Measurements from ENCODE around the gene DOCK8. TPM values are rescaled to one million over a fixed set of nuclear protein-coding genes. Genes with fewer than 3 reads are reported as not detected.
A peak's percentile ranks its signal among the peaks of the same experiment; 100 is the strongest.
"Not testable (repeated sequence)": the region's sequence is repeated elsewhere in the genome, so short reads cannot be mapped to it uniquely, and the experiment has no call there.

The DOCK8 gene
- polyA plus RNA-seq, 4 donors = 7.0 to 13.7 (median 13.2) TPM

- DNase-seq (ENCODE audit: low read depth in 4 of 4, low spot score in 3 of 4) = no peak
Observed at GRCh38 chr9:224582-225520, 10.2 kb downstream of the DOCK8 start.

GRCh38 chr9:227860-228259, 13.2 kb downstream of the DOCK8 start:
- DNase-seq (ENCODE audit: low read depth in 4 of 4, low spot score in 3 of 4) = no peak

- DNase-seq (ENCODE audit: low read depth in 4 of 4, low spot score in 3 of 4) = no peak
Observed at GRCh38 chr9:228929-229695, 14.4 kb downstream of the DOCK8 start.

GRCh38 chr9:231625-232024, 17.0 kb downstream of the DOCK8 start:
- DNase-seq (ENCODE audit: low read depth in 4 of 4, low spot score in 3 of 4) = not testable (repeated sequence)

GRCh38 chr9:233708-234107, 19.0 kb downstream of the DOCK8 start:
- DNase-seq (ENCODE audit: low read depth in 4 of 4, low spot score in 3 of 4) = not testable (repeated sequence)

- DNase-seq (ENCODE audit: low read depth in 4 of 4, low spot score in 3 of 4) = no peak
Observed at GRCh38 chr9:237141-237857, 22.6 kb downstream of the DOCK8 start.

- no peak for DNase-seq (ENCODE audit: low read depth in 4 of 4, low spot score in 3 of 4)
Observed at GRCh38 chr9:237858-238345, 23.2 kb downstream of the DOCK8 start.

GRCh38 chr9:242461-243080, 27.9 kb downstream of the DOCK8 start:
- no peak for DNase-seq (ENCODE audit: low read depth in 4 of 4, low spot score in 3 of 4)

- no peak for DNase-seq (ENCODE audit: low read depth in 4 of 4, low spot score in 3 of 4)
Observed at GRCh38 chr9:248278-248961, 33.8 kb downstream of the DOCK8 start.

- no peak for DNase-seq (ENCODE audit: low read depth in 4 of 4, low spot score in 3 of 4)
Observed at GRCh38 chr9:249025-249424, 34.4 kb downstream of the DOCK8 start.

GRCh38 chr9:250039-250438, 35.4 kb downstream of the DOCK8 start:
- DNase-seq (ENCODE audit: low read depth in 4 of 4, low spot score in 3 of 4) = no peak

- DNase-seq (ENCODE audit: low read depth in 4 of 4, low spot score in 3 of 4) = no peak
Observed at GRCh38 chr9:250625-251024, 36.0 kb downstream of the DOCK8 start.

GRCh38 chr9:251398-251797, 36.7 kb downstream of the DOCK8 start:
- no peak for DNase-seq (ENCODE audit: low read depth in 4 of 4, low spot score in 3 of 4)

GRCh38 chr9:253539-253938, 38.9 kb downstream of the DOCK8 start:
- no peak for DNase-seq (ENCODE audit: low read depth in 4 of 4, low spot score in 3 of 4)

GRCh38 chr9:254516-254915, 39.9 kb downstream of the DOCK8 start:
- peak in 1 of 4 donors; percentile 2 for DNase-seq (ENCODE audit: low read depth in 4 of 4, low spot score in 3 of 4)

- DNase-seq (ENCODE audit: low read depth in 4 of 4, low spot score in 3 of 4) = no peak
Observed at GRCh38 chr9:257957-258356, 43.3 kb downstream of the DOCK8 start.

GRCh38 chr9:259405-260404, 45.0 kb downstream of the DOCK8 start:
- no peak for DNase-seq (ENCODE audit: low read depth in 4 of 4, low spot score in 3 of 4)

- DNase-seq (ENCODE audit: low read depth in 4 of 4, low spot score in 3 of 4) = no peak
Observed at GRCh38 chr9:264231-264630, 49.6 kb downstream of the DOCK8 start.
